Measurements from ENCODE around the gene BACH2. TPM values are rescaled to one million over a fixed set of nuclear protein-coding genes. Genes with fewer than 3 reads are reported as not detected.

The BACH2 gene
- polyA plus RNA-seq, 1 donor from 2014 or later: 45.5 TPM

DNA sequence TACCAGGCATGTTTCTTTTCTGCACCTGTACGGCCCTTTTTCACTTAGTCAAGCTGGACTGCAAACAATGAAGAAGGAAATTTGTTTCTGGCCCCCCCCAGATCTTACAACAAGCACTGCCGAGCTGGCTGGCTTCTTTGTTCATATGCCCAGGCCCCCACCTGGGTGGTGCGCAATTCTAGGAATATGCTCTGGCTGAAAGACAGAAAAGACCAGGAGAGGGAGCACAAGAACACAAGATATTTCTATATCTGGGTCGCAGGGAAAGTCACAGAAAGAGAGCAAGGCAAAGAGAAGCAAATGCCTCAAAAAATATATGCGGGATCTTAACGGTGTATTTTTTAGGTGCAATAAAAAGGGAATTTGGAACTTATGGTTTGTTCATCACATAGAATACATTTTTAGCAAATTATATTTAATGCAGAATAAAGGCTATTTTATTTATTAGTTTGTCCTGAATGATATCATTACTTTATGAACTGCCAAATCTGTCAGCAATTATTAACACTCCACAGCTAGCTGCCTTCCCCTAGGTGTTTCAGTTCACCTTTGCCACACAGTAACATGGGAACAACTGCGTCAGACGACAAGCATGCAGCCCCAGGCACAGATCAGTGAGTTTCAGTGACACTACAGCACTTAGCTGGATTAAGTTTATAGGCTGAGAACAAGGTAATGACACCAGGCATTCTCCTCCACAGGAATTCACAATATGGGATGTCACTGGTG is 325.9 kb downstream of the BACH2 start:
- no peaks in the 10 kb centered on the region for H3K9me2 ChIP-seq (ENCODE audit: insufficient read depth, low read length)
- H3K36me3 ChIP-seq (ENCODE audit: insufficient read depth, low read length): no peaks in the 10 kb centered on the region
- no peaks in the 10 kb centered on the region for H3K9me3 ChIP-seq (ENCODE audit: low read length)
- no peaks in the 10 kb centered on the region for H4K20me1 ChIP-seq (ENCODE audit: insufficient read depth)
- H3K27ac ChIP-seq (ENCODE audit: low read length): peak overlapping the region; percentile 67
- no peaks in the 10 kb centered on the region for H3F3A ChIP-seq (ENCODE audit: insufficient read depth, low read length, poor library complexity, severe bottlenecking)
- peak overlapping the region; percentile 46 for H3K4me2 ChIP-seq (ENCODE audit: low read length)
- TF ChIP-seq EZH2 (IDR thresholded peaks at IDR 0.05; ENCODE audit: borderline replicate concordance, insufficient read depth, low read length, poor library complexity, severe bottlenecking) (no peak), POLR2AphosphoS5 (IDR thresholded peaks at IDR 0.05) (no peak), CTCF (IDR thresholded peaks at IDR 0.05; ENCODE audit: poor library complexity, severe bottlenecking) (peak; percentile 89), SMC3 (conservative IDR thresholded peaks at IDR 0.05; ENCODE audit: poor library complexity) (peak; percentile 93), RAD21 (conservative IDR thresholded peaks at IDR 0.05) (peak; percentile 92), EP300 (conservative IDR thresholded peaks at IDR 0.05; ENCODE audit: poor library complexity, severe bottlenecking) (peak; percentile 20), TAF1 (IDR thresholded peaks at IDR 0.05; ENCODE audit: low read depth) (no peak), MXI1 (conservative IDR thresholded peaks at IDR 0.05; ENCODE audit: poor library complexity, severe bottlenecking) (no peak)
- TF ChIP-seq, protein P1, sequence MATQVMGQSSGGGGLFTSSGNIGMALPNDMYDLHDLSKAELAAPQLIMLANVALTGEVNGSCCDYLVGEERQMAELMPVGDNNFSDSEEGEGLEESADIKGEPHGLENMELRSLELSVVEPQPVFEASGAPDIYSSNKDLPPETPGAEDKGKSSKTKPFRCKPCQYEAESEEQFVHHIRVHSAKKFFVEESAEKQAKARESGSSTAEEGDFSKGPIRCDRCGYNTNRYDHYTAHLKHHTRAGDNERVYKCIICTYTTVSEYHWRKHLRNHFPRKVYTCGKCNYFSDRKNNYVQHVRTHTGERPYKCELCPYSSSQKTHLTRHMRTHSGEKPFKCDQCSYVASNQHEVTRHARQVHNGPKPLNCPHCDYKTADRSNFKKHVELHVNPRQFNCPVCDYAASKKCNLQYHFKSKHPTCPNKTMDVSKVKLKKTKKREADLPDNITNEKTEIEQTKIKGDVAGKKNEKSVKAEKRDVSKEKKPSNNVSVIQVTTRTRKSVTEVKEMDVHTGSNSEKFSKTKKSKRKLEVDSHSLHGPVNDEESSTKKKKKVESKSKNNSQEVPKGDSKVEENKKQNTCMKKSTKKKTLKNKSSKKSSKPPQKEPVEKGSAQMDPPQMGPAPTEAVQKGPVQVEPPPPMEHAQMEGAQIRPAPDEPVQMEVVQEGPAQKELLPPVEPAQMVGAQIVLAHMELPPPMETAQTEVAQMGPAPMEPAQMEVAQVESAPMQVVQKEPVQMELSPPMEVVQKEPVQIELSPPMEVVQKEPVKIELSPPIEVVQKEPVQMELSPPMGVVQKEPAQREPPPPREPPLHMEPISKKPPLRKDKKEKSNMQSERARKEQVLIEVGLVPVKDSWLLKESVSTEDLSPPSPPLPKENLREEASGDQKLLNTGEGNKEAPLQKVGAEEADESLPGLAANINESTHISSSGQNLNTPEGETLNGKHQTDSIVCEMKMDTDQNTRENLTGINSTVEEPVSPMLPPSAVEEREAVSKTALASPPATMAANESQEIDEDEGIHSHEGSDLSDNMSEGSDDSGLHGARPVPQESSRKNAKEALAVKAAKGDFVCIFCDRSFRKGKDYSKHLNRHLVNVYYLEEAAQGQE (IDR thresholded peaks at IDR 0.05; ENCODE audit: borderline replicate concordance): no peak
- H3K79me2 ChIP-seq (replicated peaks; ENCODE audit: insufficient read depth, low read length): peaks cover 6% of the 10 kb centered on the region
- H3K4me3 ChIP-seq (ENCODE audit: low read length): no peak overlapping the region
- H2AFZ ChIP-seq (ENCODE audit: low read depth, low read length): no peak overlapping the region
- H3K27me3 ChIP-seq (ENCODE audit: insufficient read depth, low read depth, low read length): no peaks in the 10 kb centered on the region
- H3K9ac ChIP-seq (ENCODE audit: low read length): peak overlapping the region; percentile 52

- no peaks in the 10 kb centered on the region for H3K9me2 ChIP-seq (ENCODE audit: insufficient read depth, low read length)
- TF ChIP-seq RAD21 (conservative IDR thresholded peaks at IDR 0.05): no peak
- TF ChIP-seq SMC3 (conservative IDR thresholded peaks at IDR 0.05; ENCODE audit: poor library complexity): no peak
- no peak for TF ChIP-seq EZH2 (IDR thresholded peaks at IDR 0.05; ENCODE audit: borderline replicate concordance, insufficient read depth, low read length, poor library complexity, severe bottlenecking)
- TF ChIP-seq, protein P1 (IDR thresholded peaks at IDR 0.05; ENCODE audit: borderline replicate concordance): no peak
- TF ChIP-seq EP300 (conservative IDR thresholded peaks at IDR 0.05; ENCODE audit: poor library complexity, severe bottlenecking): no peak
- no peak for TF ChIP-seq POLR2AphosphoS5 (IDR thresholded peaks at IDR 0.05)
- TF ChIP-seq TAF1 (IDR thresholded peaks at IDR 0.05; ENCODE audit: low read depth): no peak
- TF ChIP-seq MXI1 (conservative IDR thresholded peaks at IDR 0.05; ENCODE audit: poor library complexity, severe bottlenecking): no peak
- peaks cover 6% of the 10 kb centered on the region for H3K79me2 ChIP-seq (replicated peaks; ENCODE audit: insufficient read depth, low read length)
- H3K27ac ChIP-seq (ENCODE audit: low read length): peak overlapping the region; percentile 67
- H3K4me3 ChIP-seq (ENCODE audit: low read length): no peak overlapping the region
- H2AFZ ChIP-seq (ENCODE audit: low read depth, low read length): no peak overlapping the region
- peak overlapping the region; percentile 52 for H3K9ac ChIP-seq (ENCODE audit: low read length)
- H4K20me1 ChIP-seq (ENCODE audit: insufficient read depth): no peaks in the 10 kb centered on the region
- no peaks in the 10 kb centered on the region for H3K27me3 ChIP-seq (ENCODE audit: insufficient read depth, low read depth, low read length)
- H3F3A ChIP-seq (ENCODE audit: insufficient read depth, low read length, poor library complexity, severe bottlenecking): no peaks in the 10 kb centered on the region
- no peaks in the 10 kb centered on the region for H3K9me3 ChIP-seq (ENCODE audit: low read length)
- no peaks in the 10 kb centered on the region for H3K36me3 ChIP-seq (ENCODE audit: insufficient read depth, low read length)
- H3K4me2 ChIP-seq (ENCODE audit: low read length): no peak overlapping the region
These were observed 326.6 kb downstream of the BACH2 start for GRCh38 chr6:89970072-89970471.
